GM19397 (cell line): ENCODE data around the gene SPRR2E.
"Not testable (repeated sequence)": the region's sequence is repeated elsewhere in the genome, so short reads cannot be mapped to it uniquely, and the experiment has no call there.

ENCODE experiments used
- ATAC-seq: cut with Tn5 transposase; IDR thresholded peaks from one replicate; pipeline ENCODE4 v1.9.1; 2021; ENCODE audit warnings: mild to moderate bottlenecking, moderate library complexity; ENCODE audit not compliant: unreplicated experiment

SPRR2E gene

GRCh38 chr1:153094426-153094825 lies at the start of gene SPRR2E:
SPRR2E (minus strand) TSS chr1:153094526; CDS start chr1:153093751, 775 bp downstream.
- ATAC-seq: no peak

DNA sequence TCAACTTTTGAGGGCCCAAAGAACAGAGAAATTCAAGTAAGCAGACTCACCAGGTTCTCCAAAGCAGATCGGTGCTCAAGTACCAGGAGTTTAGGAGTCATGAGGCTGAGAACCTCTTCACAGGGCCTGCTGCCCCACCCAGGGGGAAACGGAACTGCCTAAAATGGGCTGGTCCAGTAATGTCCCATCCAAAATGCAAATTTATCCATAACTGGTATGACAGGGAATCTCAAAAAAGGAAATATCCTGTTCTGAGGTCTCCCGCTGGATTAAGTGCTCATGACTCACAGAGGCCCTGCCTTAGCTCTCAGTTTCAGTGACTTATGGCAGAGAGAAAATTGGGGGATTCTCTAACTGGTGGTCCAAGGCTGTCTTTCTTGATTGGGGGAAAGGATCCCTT lies 47.1 kb upstream of the SPRR2E start:
- ATAC-seq: no peak

DNA sequence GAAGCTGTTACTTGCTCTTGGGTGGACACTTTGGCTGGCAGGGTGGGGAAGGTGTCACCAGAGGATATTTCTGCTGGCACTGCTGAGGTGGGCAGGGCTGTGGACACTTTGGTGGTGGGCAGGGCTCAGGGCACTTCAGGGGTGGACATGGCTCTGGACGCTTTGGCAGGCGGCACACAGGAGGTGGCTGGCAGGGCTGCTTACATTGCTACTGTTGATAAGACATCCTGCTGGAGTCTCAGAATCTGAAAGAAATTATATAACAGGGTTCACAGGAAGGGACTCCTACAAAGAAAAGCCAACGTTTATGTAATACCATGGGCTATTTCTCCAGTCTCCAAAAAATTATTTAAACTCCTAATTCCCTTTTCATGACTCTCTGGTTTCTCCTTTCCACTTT lies 46.2 kb upstream of the SPRR2E start:
- no peak for ATAC-seq

- ATAC-seq: no peak
These were observed 39.4 kb upstream of the SPRR2E start for GRCh38 chr1:153133743-153134142.

DNA sequence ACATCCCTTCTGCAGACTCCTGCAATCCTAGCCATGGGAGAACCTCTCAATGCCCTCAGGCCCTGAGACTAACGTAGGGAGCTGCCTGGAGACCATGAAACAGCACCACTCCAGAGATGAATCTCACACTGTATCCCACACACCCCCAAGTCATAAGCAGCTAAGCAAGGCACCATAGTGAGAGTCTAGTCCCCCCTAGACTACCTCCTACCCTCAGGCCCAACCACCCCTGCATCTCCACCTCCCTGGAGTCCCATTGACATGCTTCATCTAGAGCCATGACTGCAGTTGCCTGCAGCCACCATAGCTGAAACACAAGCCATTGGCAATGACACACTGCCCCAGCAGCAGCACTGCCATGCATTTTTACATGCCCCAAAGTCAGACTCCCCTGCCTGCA lies 38.9 kb upstream of the SPRR2E start:
- no peak for ATAC-seq

- ATAC-seq: not testable (repeated sequence)
These were observed 34.4 kb upstream of the SPRR2E start for GRCh38 chr1:153128688-153129087.

DNA sequence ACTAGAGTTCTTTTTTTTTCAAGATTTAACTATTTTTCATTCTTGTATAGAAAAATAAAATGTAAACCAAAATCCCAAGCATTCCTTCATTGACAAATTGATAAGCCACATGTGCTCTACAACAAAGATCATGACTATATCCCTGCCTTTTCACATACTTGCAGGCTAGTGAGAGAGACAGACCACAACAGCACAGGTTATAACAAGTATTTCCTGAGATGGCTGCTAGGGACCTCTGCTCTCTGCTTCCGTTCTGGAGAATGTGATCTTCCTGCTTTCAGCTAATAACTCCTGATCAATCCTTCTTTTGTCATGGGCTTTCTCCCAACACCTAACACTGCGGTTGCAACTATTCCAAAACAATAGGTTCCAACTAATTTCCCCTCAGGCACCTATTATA lies 33.0 kb upstream of the SPRR2E start:
- no peak for ATAC-seq

DNA sequence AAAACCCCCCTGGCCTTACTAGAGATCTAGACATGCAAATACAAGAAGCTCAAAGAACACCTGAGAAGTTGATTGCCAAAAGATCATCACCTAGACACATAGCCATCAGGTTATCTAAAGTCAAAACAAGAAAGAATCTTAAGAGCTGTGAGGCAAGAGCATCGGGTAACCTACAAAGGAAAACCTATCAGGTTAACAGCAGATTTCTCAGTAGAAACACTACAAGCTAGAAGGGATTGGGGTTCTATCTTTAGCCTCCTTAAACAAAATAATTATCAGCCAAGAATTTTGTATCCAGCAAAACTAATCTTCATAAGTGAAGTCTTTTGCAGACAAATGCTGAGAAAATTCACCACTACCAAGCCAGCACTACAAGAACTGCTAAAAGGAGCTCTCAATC lies 31.2 kb upstream of the SPRR2E start:
- ATAC-seq: no peak

- ATAC-seq: not testable (repeated sequence)
These were observed 29.5 kb upstream of the SPRR2E start for GRCh38 chr1:153123793-153124192.

DNA sequence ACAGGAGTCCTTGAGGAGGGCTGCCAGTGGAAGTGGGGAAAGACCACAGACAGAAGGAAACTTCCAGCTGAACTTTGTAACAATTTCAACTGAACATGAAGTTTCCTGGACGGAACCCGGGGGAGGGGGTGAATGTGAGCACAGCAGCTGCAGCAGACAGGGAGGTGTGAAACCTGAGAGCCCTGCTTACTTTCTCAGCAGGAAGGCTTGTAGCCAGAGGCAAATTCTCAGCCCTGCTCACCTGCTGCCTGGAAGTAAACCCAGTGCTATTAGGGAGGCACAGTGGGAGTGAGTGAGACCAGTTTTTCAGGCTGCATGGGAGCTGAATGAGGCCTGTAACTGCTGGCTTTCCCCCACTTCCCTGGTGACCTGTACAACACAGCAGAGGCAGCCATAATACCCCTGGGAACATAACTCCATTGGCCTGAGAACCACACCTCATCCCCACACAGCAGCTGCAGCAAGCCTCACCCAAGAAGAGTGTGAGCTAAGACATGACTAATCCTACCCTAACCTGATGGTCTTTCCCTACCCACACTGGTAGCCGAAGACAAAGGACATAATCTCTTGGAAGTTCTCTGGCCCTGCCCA lies 28.6 kb upstream of the SPRR2E start:
- ATAC-seq: no peak

DNA sequence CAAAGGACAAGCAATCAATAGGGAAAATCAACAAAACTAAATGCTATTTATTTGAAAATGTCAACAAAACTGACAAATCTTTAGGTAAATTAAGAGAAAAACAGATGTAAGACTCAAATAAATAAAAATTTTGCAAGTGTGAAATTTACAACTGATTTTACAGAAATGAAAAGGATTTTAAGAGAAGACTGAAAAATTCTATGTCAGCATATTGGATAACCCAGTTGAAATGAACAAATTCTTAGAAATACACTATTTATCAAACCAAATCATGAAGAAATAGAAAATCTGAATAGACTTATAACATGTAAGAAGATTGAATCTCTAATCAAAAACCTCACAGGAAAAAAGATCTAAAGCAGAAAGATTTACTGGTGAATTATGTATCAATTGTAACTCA lies 26.6 kb upstream of the SPRR2E start:
- no peak for ATAC-seq

- ATAC-seq: no peak
These were observed 25.2 kb upstream of the SPRR2E start for GRCh38 chr1:153119491-153119971.

DNA sequence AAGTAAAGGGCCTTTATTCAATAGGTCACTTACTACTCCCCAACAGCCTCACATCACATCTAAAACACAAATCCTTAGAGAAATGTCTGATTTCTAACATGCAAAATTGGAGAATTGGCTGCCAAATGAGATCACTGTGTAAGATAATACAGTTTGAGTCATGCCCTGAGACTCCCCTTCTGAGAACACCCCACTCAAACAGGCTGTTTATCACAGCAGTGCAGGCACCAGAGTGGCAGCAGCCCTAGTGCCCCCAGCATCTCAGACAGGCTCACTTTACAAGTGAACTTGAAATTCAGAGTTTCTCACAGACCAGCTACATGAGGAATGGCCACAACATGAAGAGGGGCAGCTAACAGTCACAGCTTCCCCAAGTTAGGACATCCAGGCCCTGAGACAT lies 20.9 kb upstream of the SPRR2E start:
- not testable (repeated sequence) for ATAC-seq

DNA sequence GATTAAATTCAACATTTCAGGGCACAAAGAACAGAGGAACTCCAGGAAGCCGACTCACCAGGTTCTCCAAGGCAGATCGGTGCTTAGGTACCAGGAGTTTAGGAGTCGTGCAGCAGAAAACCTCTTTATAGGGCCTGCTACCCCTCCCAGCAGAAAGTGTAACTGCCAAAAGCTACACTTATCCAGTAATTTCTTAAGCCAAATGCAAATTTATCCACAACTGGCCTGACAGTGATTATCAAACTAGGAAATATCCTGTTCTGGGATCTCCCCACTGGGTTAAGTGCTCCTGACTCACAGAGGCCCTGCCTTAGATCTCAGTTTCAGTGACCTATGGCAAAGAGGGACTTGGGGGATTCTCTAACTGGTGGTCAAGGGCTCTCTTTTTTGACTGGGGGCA lies 19.1 kb upstream of the SPRR2E start, which contains the start of gene SPRR2F:
Gene SPRR2F, minus strand, starts transcription at position 101 of the 400 bp plus-strand sequence. CDS start 783 bp downstream, outside the sequence.
- no peak for ATAC-seq

DNA sequence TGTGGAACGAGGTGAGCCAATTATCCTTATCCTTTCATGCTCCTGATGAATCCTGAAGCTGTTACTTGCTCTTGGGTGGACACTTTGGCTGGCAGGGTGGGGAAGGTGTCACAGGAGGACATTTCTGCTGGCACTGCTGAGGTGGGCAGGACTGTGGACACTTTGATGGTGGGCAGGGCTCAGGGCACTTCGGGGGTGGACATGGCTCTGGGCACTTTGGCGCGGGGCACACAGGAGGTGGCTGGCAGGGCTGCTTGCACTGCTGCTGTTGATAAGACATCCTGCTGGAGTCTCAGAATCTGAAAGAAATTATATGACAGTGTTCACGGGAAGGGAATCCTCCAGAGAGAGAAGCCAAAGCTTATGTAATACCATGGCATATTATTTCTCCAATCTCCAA lies 18.1 kb upstream of the SPRR2E start:
- not testable (repeated sequence) for ATAC-seq

- no peak for ATAC-seq
These were observed 5.9 kb upstream of the SPRR2E start for GRCh38 chr1:153100245-153100644.

DNA sequence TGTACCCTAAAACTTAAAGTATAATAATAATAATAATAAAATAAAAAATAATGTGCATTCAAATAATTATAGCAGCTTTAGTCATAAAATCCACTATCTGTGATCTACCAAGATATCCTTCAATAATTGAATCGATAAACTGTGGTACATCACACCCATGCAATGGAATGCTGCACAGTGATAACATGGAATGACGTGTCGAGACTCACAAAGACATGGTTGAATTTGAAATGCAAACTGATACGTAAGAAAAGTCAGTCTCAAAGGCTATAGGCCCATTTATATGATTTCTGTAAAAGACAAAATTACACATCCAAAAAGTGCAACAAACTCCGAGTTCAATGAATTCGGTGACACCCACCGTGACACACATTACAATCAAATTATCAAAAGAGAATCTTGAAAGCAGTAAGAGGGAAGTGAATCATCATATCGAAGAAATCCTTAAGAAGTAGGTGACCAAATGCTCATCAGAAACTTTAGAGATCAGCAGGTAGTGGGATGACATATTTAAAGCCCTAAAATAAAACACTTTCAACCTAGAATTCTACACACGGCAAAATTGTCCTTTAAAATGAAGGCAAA lies 5.2 kb upstream of the SPRR2E start:
- no peak for ATAC-seq

GRCh38 chr1:153095764-153096163 lies 1.4 kb upstream of the SPRR2E start:
- ATAC-seq: no peak

- ATAC-seq: no peak
These were observed 6.7 kb downstream of the SPRR2E start for GRCh38 chr1:153087652-153088051.

DNA sequence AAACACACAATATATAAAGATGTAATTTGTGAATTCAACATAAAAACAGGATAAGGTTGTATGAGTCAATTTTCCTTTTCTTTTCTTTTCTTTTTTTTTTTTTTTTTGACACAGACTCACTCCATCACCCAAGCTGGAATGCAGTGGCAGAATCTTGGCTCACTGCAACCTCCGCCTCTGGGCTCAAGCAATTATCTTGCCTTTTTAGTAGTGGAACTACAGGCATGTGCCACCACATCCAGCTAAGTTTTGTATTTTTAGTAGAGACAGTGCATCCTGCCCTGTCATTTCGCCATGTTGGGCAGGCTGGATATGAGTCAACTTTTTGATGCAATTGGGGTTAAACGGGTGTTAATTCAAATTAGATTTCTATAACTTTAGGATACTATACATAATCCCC lies 12.6 kb downstream of the SPRR2E start:
- ATAC-seq: no peak

GRCh38 chr1:153072806-153073726 lies 21.3 kb downstream of the SPRR2E start:
- ATAC-seq: no peak

- no peak for ATAC-seq
These were observed 22.8 kb downstream of the SPRR2E start, which contains the start of gene SPRR2B for GRCh38 chr1:153071511-153071910. SPRR2B (minus strand) TSS chr1:153071611; CDS start chr1:153070839, 772 bp downstream.
